Putamen (tissue), 1 donor: ENCODE data around the gene PGP.

Source experiments
- DNase-seq: peaks from one replicate; pipeline ENCODE4 v3.0.0-alpha.2; 2016; ENCODE audit warnings: low spot score

PGP gene

GRCh38 chr16:2180962-2181923 is 33.4 kb downstream of the PGP start:
- DNase-seq = no peak

GRCh38 chr16:2180461-2180860 is 34.2 kb downstream of the PGP start:
- no peak for DNase-seq

- no peak for DNase-seq
These were observed 35.1 kb downstream of the PGP start for GRCh38 chr16:2179576-2179975.

- no peak for DNase-seq
These were observed 35.5 kb downstream of the PGP start for GRCh38 chr16:2179107-2179501.

GRCh38 chr16:2178321-2179106 is 36.1 kb downstream of the PGP start:
- DNase-seq = no peak

GRCh38 chr16:2177561-2177960 is 37.1 kb downstream of the PGP start:
- no peak for DNase-seq

- DNase-seq = no peak
These were observed 37.5 kb downstream of the PGP start for GRCh38 chr16:2177101-2177500.

GRCh38 chr16:2176047-2176446 is 38.6 kb downstream of the PGP start:
- no peak for DNase-seq

- DNase-seq = no peak
These were observed 39.2 kb downstream of the PGP start for GRCh38 chr16:2175454-2175853.

- DNase-seq = peak; percentile 59
These were observed 40.1 kb downstream of the PGP start for GRCh38 chr16:2174396-2175131.

GRCh38 chr16:2173916-2174315 is 40.7 kb downstream of the PGP start:
- no peak for DNase-seq

- DNase-seq = no peak
These were observed 41.3 kb downstream of the PGP start for GRCh38 chr16:2173366-2173765.

GRCh38 chr16:2172688-2173335 is 41.8 kb downstream of the PGP start:
- DNase-seq = no peak

GRCh38 chr16:2171601-2172178 is 43.0 kb downstream of the PGP start:
- DNase-seq = no peak

GRCh38 chr16:2170587-2171435 is 43.8 kb downstream of the PGP start:
- no peak for DNase-seq

GRCh38 chr16:2170080-2170479 is 44.6 kb downstream of the PGP start:
- no peak for DNase-seq

GRCh38 chr16:2167068-2167638 is 47.5 kb downstream of the PGP start:
- DNase-seq = no peak

- no peak for DNase-seq
These were observed 48.2 kb downstream of the PGP start for GRCh38 chr16:2166263-2167067.

GRCh38 chr16:2165861-2166260 is 48.8 kb downstream of the PGP start:
- DNase-seq = no peak
